GM12865 (cell line): ENCODE data around the gene SLC2A3.
"Not testable (repeated sequence)": the region's sequence is repeated elsewhere in the genome, so short reads cannot be mapped to it uniquely, and the experiment has no call there.

Source experiments
- DNase-seq: peaks from one replicate; pipeline ENCODE4 v3.0.0; 2010; ENCODE audit warnings: low read depth
- H3K4me3 ChIP-seq: 2 replicates; pipeline ENCODE4 v1.5.1; 2011; ENCODE audit warnings: mild to moderate bottlenecking, low read depth, low read length, control low read depth
- CTCF ChIP-seq: IDR thresholded peaks from 2 replicates; pipeline ENCODE4 v1.5.1; 2011; ENCODE audit warnings: low read length, control low read depth, low read depth, inconsistent platforms; ENCODE audit not compliant: insufficient read depth; ENCODE audit errors: missing control alignments

SLC2A3 gene

DNA sequence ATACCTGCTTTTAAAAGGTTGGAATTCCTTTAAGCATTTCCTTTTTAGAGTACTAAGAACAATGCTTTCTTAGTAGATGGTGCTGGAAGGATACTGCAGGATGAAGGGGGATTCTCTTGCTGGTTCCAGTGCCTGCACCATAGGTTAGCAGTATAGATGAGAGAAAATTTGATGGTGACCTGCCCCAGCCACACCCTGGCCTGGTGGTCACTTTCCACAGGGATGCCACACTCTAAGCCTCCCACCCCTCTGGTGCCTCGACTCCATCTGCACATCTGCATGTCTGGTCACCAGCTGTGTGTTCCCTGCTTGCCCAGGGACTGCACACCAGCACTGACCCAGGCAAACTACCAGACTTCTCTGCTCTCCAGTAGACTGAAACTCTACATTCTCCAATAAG is 19.1 kb downstream of the SLC2A3 start:
- no peak overlapping the region for H3K4me3 ChIP-seq
- no peak for TF ChIP-seq CTCF
- no peak for DNase-seq

DNA sequence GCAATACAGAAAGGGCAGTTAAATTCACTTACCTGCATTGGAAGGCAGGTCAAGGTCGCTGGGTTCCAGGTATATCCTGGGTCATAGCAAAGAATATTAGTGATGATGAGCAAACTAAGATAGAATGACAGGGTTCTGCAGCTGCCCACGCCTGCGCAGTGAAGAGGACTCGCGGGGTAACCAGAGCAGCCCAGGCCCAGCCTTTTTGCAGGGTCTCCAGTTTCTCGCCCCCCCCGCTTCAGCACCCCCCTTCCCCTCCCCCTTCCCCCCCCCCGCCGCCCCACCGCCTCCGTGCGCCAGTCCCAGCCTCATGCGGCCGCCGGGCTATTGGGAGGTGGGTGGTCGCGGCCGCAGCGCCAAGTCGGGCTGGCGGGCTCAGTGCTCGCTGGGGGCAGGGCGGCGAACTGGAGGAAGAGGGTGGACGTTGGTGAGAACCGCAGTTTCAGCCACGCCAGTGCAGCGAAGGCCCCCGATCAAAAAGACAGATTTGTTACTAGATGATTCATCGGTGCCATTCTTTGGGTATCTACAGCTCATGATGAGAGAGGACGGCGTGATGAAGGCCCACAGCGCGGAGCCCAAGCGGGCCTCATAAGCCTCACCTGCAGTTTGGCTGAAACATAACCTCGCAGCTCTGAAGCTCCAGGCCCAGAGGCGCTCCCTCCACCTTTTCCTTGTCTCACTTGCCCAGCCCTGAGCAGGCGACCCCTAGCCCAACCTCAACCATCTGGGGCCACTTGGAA is 20.2 kb downstream of the SLC2A3 start:
- TF ChIP-seq CTCF: no peak
- DNase-seq: no peak
- no peak overlapping the region for H3K4me3 ChIP-seq

DNA sequence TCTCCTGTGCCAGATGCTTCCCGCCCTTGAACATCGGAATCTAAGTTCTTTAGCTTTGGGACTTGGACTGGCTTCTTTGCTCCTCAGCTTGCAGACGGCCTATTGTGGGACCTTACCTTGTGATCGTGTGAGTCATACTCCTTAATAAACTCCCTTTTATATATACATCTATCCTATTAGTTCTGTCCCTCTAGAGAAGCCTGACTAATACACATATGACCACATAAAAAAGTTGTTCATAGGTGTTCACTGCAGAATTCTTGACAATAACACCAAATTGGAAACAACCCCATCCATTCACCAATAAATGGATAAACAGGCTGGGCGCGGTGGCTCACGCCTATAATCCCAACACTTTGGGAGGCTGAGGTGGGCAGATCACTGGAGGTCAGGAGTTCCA is 25.9 kb downstream of the SLC2A3 start:
- DNase-seq, H3K4me3 ChIP-seq: not testable (repeated sequence)

GRCh38 chr12:7907009-7907408 is 29.0 kb downstream of the SLC2A3 start:
- peak; percentile 14 for DNase-seq
- no peak for TF ChIP-seq CTCF
- no peak overlapping the region for H3K4me3 ChIP-seq

- H3K4me3 ChIP-seq, DNase-seq: not testable (repeated sequence)
Measured at GRCh38 chr12:7906303-7906702, 29.7 kb downstream of the SLC2A3 start.

DNA sequence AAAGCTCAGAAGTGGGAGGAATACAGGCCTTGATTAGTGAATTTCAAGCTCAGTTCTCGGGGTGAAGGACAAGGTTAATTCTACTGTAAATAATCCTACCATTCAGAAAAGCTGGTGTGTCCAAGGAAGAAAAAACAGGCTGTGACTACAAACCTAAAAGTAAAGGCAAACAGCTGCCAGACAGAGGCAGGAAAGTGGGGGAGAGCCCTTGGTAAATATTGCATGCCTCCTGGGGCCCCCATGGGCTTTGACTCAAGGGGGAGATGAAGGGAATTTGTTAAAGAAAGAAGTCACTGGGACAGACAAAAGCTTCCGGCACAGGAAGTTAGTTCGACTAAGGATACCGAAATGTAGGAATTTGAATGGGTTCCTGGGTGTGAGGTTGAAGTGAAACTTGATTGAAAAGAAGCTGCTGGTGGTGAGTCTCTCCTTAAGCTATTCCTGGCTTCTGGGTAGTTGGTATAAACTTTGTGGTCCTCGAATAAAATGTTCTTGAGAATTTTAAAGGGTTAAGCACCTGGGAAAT is 30.3 kb downstream of the SLC2A3 start:
- not testable (repeated sequence) for H3K4me3 ChIP-seq, DNase-seq

- no peak for DNase-seq
Measured at GRCh38 chr12:7905071-7905470, 30.9 kb downstream of the SLC2A3 start.

GRCh38 chr12:7902416-7902815 is 33.6 kb downstream of the SLC2A3 start:
- H3K4me3 ChIP-seq, DNase-seq: not testable (repeated sequence)

More at GRCh38 chr12:7905071-7905470, 30.9 kb downstream of the SLC2A3 start:
- no peak for TF ChIP-seq CTCF
- H3K4me3 ChIP-seq: no peak overlapping the region

DNA sequence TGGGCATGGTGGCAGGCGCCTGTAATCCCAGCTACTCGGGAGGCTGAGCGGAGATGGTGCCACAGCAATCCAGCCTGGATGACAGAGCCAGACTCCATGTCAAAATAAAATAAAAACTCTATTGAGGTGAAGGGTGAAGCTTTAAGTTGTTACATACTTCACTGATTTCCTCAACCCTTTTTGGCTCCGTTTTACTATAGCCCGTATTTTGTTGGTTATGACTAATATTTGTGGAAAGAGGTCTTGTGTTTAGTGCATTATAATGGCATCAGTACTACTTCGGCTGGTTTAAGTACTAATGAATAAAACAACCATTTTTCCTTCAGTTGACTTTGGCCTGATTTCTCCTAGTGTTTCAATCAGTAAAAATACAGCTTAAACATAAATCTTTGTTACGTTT is 36.2 kb downstream of the SLC2A3 start:
- DNase-seq: no peak
- H3K4me3 ChIP-seq: no peak overlapping the region
- TF ChIP-seq CTCF: no peak

DNA sequence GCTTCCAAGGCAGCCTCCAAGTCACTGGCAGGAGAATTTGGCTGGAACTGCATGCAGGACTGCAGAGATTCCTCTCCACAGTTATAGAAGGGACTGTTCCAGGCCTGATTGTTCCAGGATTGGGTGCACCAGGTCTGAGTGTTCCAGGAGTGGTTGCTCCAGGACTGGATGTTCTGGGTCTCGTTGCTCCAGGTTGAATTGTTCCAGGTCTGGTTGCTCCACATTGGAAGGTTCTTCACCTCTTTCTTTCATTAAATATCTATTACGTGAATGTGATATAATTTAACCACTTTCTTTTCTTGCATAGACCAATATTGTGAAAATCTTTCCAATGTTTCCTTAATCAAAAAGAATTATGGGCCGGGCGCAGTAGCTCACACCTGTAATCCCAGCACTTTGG is 39.3 kb downstream of the SLC2A3 start:
- not testable (repeated sequence) for DNase-seq, H3K4me3 ChIP-seq
